Measurements from ENCODE around the gene TGM5.
"Not testable (repeated sequence)": the region's sequence is repeated elsewhere in the genome, so short reads cannot be mapped to it uniquely, and the experiment has no call there.

TGM5 gene

DNA sequence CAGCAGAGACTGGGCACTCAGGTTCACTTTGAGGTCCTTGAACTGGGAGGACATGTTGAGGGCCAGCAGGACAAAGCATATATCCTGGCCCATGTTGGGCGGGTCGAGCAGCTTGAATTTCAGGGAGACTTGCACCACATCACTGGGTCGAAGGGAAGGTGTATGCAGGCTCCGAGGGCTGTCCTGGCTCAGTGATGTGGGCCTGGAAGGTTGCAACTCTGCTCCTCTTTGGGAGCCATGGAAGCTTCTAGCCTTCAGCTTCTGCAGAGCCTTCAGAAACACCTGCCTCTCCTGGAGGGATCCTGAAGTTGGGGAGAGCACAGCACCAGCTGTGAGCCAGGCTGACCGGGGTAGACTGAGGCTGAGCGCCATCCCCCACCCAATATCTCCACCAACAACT is 31.2 kb downstream of the TGM5 start:
- H3K27me3 ChIP-seq (replicated peaks; ENCODE audit: control insufficient read depth, insufficient read depth, low read length, poor library complexity, severe bottlenecking), result peaks cover 3% of the 10 kb centered on the region
- no peak overlapping the region for H3K4me3 ChIP-seq (ENCODE audit: insufficient read depth, low read depth, low read length, poor library complexity, severe bottlenecking)
- no peak overlapping the region for H3K27ac ChIP-seq (ENCODE audit: insufficient read depth, low read length, poor library complexity, severe bottlenecking)
- no peaks in the 10 kb centered on the region for H3K4me1 ChIP-seq (ENCODE audit: control insufficient read depth, insufficient read depth, low read length, poor library complexity, severe bottlenecking)
- H3K36me3 ChIP-seq (ENCODE audit: control insufficient read depth, insufficient read depth, low read length), result no peaks in the 10 kb centered on the region
- H3K9me3 ChIP-seq (ENCODE audit: control insufficient read depth, low read length), result no peaks in the 10 kb centered on the region
- no peak for DNase-seq

DNA sequence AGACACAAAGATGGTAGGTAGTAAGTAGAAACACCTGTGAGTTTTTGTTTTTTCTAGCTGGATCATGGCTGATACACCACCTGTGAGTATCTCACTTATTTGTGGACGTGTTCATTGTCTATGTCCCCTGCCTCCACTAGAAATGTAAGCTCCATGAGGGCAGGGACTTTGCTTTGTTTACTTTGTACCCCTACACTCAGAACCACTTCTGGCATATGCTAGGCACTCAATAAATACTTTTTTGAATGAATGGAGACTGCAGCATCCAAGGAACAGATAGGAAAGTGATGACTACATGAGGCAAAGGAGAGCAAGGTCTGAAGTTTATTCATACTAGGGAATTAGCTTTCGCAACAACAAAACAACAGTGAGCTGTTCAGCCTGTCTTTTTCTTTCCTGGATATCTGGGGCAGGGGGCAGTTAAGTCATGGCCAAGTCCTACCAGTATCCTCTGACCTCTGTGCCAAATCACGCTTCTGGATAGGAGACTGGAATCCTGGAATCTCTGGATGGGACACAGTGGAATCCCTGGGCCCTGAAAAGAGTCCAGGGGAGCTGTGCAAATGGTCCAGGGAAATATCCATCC is 34.3 kb downstream of the TGM5 start:
- H3K4me1 ChIP-seq (ENCODE audit: control insufficient read depth, insufficient read depth, low read length, poor library complexity, severe bottlenecking), result no peaks in the 10 kb centered on the region
- no peak overlapping the region for H3K27ac ChIP-seq (ENCODE audit: insufficient read depth, low read length, poor library complexity, severe bottlenecking)
- no peak for DNase-seq
- H3K27me3 ChIP-seq (replicated peaks; ENCODE audit: control insufficient read depth, insufficient read depth, low read length, poor library complexity, severe bottlenecking), result peaks cover 3% of the 10 kb centered on the region
- H3K9me3 ChIP-seq (ENCODE audit: control insufficient read depth, low read length), result no peaks in the 10 kb centered on the region
- no peaks in the 10 kb centered on the region for H3K36me3 ChIP-seq (ENCODE audit: control insufficient read depth, insufficient read depth, low read length)
- H3K4me3 ChIP-seq (ENCODE audit: insufficient read depth, low read depth, low read length, poor library complexity, severe bottlenecking), result no peak overlapping the region

DNA sequence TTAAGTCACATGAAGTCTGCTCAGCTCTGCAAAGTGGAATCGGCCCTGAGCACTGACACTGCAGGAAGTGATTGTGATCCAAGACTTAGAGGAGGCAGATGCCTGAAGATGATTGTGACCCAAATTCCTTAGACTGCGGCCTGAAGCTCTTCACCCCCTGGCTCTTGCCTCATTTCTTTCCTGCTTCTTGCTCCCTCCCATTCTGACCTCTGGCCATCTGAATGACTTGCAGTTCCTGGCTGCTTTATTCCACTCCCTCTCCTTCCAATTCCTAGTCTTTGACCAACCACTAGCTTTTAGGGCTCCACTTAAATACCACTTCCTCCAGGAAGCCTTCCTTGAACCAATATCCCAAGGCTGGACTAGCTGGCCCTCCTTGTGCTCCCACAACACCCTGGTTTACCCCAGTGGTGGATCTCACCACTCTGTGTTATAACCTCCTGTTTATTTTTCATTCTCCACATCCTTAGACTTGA is 36.0 kb downstream of the TGM5 start:
- no peaks in the 10 kb centered on the region for H3K36me3 ChIP-seq (ENCODE audit: control insufficient read depth, insufficient read depth, low read length)
- H3K4me1 ChIP-seq (ENCODE audit: control insufficient read depth, insufficient read depth, low read length, poor library complexity, severe bottlenecking), result no peaks in the 10 kb centered on the region
- H3K27me3 ChIP-seq (replicated peaks; ENCODE audit: control insufficient read depth, insufficient read depth, low read length, poor library complexity, severe bottlenecking), result no peaks in the 10 kb centered on the region
- no peak overlapping the region for H3K27ac ChIP-seq (ENCODE audit: insufficient read depth, low read length, poor library complexity, severe bottlenecking)
- H3K4me3 ChIP-seq (ENCODE audit: insufficient read depth, low read depth, low read length, poor library complexity, severe bottlenecking), result no peak overlapping the region
- no peaks in the 10 kb centered on the region for H3K9me3 ChIP-seq (ENCODE audit: control insufficient read depth, low read length)
- DNase-seq, result no peak

DNA sequence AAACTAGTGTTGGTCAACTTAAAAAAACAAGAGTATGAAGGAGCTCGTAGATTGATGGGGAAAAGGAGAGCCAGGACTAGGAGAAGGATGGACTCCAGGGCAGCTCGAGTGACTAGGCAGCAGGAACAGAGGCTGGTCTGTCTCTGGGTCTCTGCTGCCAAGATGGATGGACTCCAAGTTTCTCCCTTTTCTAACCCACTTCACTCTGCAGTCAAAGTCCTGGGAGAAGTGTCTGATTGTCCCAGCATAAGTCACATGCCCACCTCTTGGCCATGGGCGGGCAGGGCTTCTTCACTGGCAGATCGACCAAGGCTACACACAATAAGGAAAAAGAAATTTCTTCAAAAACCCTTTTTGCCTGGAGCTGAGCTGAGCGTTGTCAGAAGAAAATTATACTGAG is 36.8 kb downstream of the TGM5 start:
- no peak for DNase-seq
- H3K9me3 ChIP-seq (ENCODE audit: control insufficient read depth, low read length), result no peaks in the 10 kb centered on the region
- H3K36me3 ChIP-seq (ENCODE audit: control insufficient read depth, insufficient read depth, low read length), result no peaks in the 10 kb centered on the region
- no peaks in the 10 kb centered on the region for H3K4me1 ChIP-seq (ENCODE audit: control insufficient read depth, insufficient read depth, low read length, poor library complexity, severe bottlenecking)
- no peak overlapping the region for H3K27ac ChIP-seq (ENCODE audit: insufficient read depth, low read length, poor library complexity, severe bottlenecking)
- no peak overlapping the region for H3K4me3 ChIP-seq (ENCODE audit: insufficient read depth, low read depth, low read length, poor library complexity, severe bottlenecking)
- H3K27me3 ChIP-seq (replicated peaks; ENCODE audit: control insufficient read depth, insufficient read depth, low read length, poor library complexity, severe bottlenecking), result no peaks in the 10 kb centered on the region

- Histone ChIP-seq H3K27ac (ENCODE audit: insufficient read depth, low read length, poor library complexity, severe bottlenecking) (no peak overlapping the region), H3K4me3 (ENCODE audit: insufficient read depth, low read depth, low read length, poor library complexity, severe bottlenecking) (no peak overlapping the region), H3K27me3 (replicated peaks; ENCODE audit: control insufficient read depth, insufficient read depth, low read length, poor library complexity, severe bottlenecking) (no peaks in the 10 kb centered on the region), H3K4me1 (ENCODE audit: control insufficient read depth, insufficient read depth, low read length, poor library complexity, severe bottlenecking) (no peaks in the 10 kb centered on the region), H3K36me3 (ENCODE audit: control insufficient read depth, insufficient read depth, low read length) (no peaks in the 10 kb centered on the region), H3K9me3 (ENCODE audit: control insufficient read depth, low read length) (no peaks in the 10 kb centered on the region)
- DNase-seq, result no peak
These were observed 40.1 kb downstream of the TGM5 start for GRCh38 chr15:43226436-43227305.

DNA sequence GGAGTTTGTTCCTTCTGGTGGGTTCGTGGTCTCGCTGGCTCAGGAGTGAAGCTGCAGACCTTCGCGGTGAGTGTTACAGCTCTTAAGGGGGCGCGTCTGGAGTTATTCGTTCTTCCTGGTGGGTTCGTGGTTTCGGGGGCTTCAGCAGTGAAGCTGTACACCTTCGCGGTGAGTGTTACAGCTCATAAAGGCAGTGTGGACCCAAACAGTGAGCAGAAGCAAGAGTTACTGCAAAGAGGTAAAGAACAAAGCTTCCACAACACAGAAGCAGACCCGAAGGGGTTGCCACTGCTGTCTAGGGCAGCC is 40.8 kb downstream of the TGM5 start:
- H3K4me1 ChIP-seq (ENCODE audit: control insufficient read depth, insufficient read depth, low read length, poor library complexity, severe bottlenecking); H3K36me3 ChIP-seq (ENCODE audit: control insufficient read depth, insufficient read depth, low read length); DNase-seq; H3K27me3 ChIP-seq (replicated peaks; ENCODE audit: control insufficient read depth, insufficient read depth, low read length, poor library complexity, severe bottlenecking); H3K4me3 ChIP-seq (ENCODE audit: insufficient read depth, low read depth, low read length, poor library complexity, severe bottlenecking); H3K27ac ChIP-seq (ENCODE audit: insufficient read depth, low read length, poor library complexity, severe bottlenecking); H3K9me3 ChIP-seq (ENCODE audit: control insufficient read depth, low read length): not testable (repeated sequence)

GRCh38 chr15:43225201-43225949 is 41.4 kb downstream of the TGM5 start:
- no peaks in the 10 kb centered on the region for H3K36me3 ChIP-seq (ENCODE audit: control insufficient read depth, insufficient read depth, low read length)
- H3K4me1 ChIP-seq (ENCODE audit: control insufficient read depth, insufficient read depth, low read length, poor library complexity, severe bottlenecking), result no peaks in the 10 kb centered on the region
- H3K27me3 ChIP-seq (replicated peaks; ENCODE audit: control insufficient read depth, insufficient read depth, low read length, poor library complexity, severe bottlenecking), result no peaks in the 10 kb centered on the region
- H3K9me3 ChIP-seq (ENCODE audit: control insufficient read depth, low read length), result no peaks in the 10 kb centered on the region
- no peak overlapping the region for H3K27ac ChIP-seq (ENCODE audit: insufficient read depth, low read length, poor library complexity, severe bottlenecking)
- no peak overlapping the region for H3K4me3 ChIP-seq (ENCODE audit: insufficient read depth, low read depth, low read length, poor library complexity, severe bottlenecking)
- DNase-seq, result peak in 1 of 3 donors; percentile 13

- H3K27me3 ChIP-seq (replicated peaks; ENCODE audit: control insufficient read depth, insufficient read depth, low read length, poor library complexity, severe bottlenecking), result no peaks in the 10 kb centered on the region
- no peak overlapping the region for H3K27ac ChIP-seq (ENCODE audit: insufficient read depth, low read length, poor library complexity, severe bottlenecking)
- DNase-seq, result no peak
- H3K9me3 ChIP-seq (ENCODE audit: control insufficient read depth, low read length), result no peaks in the 10 kb centered on the region
- H3K4me1 ChIP-seq (ENCODE audit: control insufficient read depth, insufficient read depth, low read length, poor library complexity, severe bottlenecking), result no peaks in the 10 kb centered on the region
- H3K36me3 ChIP-seq (ENCODE audit: control insufficient read depth, insufficient read depth, low read length), result no peaks in the 10 kb centered on the region
- no peak overlapping the region for H3K4me3 ChIP-seq (ENCODE audit: insufficient read depth, low read depth, low read length, poor library complexity, severe bottlenecking)
These were observed 45.3 kb downstream of the TGM5 start for GRCh38 chr15:43221422-43221821.

GRCh38 chr15:43220991-43221403 is 45.7 kb downstream of the TGM5 start, which contains the start of gene EPB42:
TSS of gene EPB42 (minus strand) at chr15:43221018. CDS start at chr15:43220825, 193 bp downstream.
- no peak for DNase-seq
- H3K9me3 ChIP-seq (ENCODE audit: control insufficient read depth, low read length), result no peaks in the 10 kb centered on the region
- no peak within 1 kb of the TSS for H3K4me3 ChIP-seq (ENCODE audit: insufficient read depth, low read depth, low read length, poor library complexity, severe bottlenecking)
- H3K36me3 ChIP-seq (ENCODE audit: control insufficient read depth, insufficient read depth, low read length), result no peaks in the 10 kb centered on the region
- H3K27me3 ChIP-seq (replicated peaks; ENCODE audit: control insufficient read depth, insufficient read depth, low read length, poor library complexity, severe bottlenecking), result no peaks in the 10 kb centered on the region
- H3K4me1 ChIP-seq (ENCODE audit: control insufficient read depth, insufficient read depth, low read length, poor library complexity, severe bottlenecking), result no peaks in the 10 kb centered on the region
- no peak within 1 kb of the TSS for H3K27ac ChIP-seq (ENCODE audit: insufficient read depth, low read length, poor library complexity, severe bottlenecking)

Measured in effector memory CD4-positive, alpha-beta T cell (primary cell).